HL-60 (cell line): ENCODE results near the gene PNCK.

Source experiments
- DNase-seq, 2 experiments: peaks; one replicate each; pipeline ENCODE4 v3.0.0-alpha.2; 2010 to 2020; ENCODE audit warnings: low read depth in 1 of 2, low spot score in 1 of 2
- H3K27ac ChIP-seq: fragments of 250-450 bp; sonication (Bioruptor Pico); replicated peaks from 2 replicates; pipeline ENCODE4 v1.5.1; 2020; ENCODE audit warnings: mild to moderate bottlenecking, moderate library complexity
- H3K27me3 ChIP-seq: fragments of 250-450 bp; sonication (Bioruptor Pico); 2 replicates; pipeline ENCODE4 v1.5.1; 2021; ENCODE audit warnings: mild to moderate bottlenecking, moderate library complexity; ENCODE audit not compliant: insufficient read depth, poor library complexity, severe bottlenecking
- H3K4me3 ChIP-seq: replicated peaks from 2 replicates; pipeline ENCODE4 v1.5.1; 2011; ENCODE audit warnings: mild to moderate bottlenecking, control low read depth, low read length; ENCODE audit not compliant: insufficient read depth
- CTCF ChIP-seq: IDR thresholded peaks from one replicate; pipeline ENCODE4 v1.5.1; 2011; ENCODE audit warnings: low read length, control low read depth, inconsistent platforms; ENCODE audit not compliant: insufficient read depth
- GABPA ChIP-seq: IDR thresholded peaks from 2 replicates; pipeline ENCODE4 v1.6.1; 2012; ENCODE audit warnings: low read depth
- POLR2AphosphoS5 ChIP-seq: IDR thresholded peaks from 2 replicates; pipeline ENCODE4 v1.6.1; 2012; ENCODE audit warnings: low read depth
- SPI1 ChIP-seq: IDR thresholded peaks from 2 replicates; pipeline ENCODE4 v1.6.1; 2012; ENCODE audit warnings: low read depth, mild to moderate bottlenecking, borderline replicate concordance
- TF ChIP-seq, protein P1 (sequence below): IDR thresholded peaks from 2 replicates; pipeline ENCODE4 v1.6.1; 2012; ENCODE audit warnings: low read depth; ENCODE audit not compliant: insufficient replicate concordance

Gene PNCK

DNA sequence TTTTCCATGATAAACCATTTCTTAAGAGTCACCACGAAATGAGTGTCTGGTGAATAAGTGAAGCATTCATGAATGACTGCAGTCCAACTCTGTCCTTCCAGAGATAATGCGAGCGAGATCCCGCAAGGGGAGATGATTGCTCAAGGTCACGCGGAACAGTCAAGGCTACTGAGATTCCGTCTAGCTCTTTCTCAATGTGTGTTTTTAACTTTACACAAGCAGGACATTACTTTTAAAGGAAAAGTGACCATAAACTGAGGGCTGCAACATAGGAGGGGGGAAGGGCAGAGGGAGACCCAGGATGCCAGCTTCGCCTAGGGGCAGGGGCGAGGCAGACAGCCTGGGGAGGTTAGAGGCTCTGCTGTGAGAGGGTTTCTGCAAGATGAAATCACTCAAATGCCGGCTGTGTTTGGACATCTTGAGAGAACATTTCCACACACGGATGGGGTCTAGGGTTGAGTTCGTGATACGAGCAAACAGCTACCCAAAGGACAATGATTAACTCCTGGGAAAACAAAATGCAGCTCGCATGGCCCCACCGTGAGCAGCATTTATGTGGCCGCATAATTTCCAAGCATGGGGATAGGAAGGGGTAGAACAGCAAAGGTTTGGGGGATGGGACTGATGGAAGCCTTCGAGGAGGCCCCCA lies 50.8 kb downstream of the PNCK start:
- no peak for DNase-seq
- Histone ChIP-seq H3K27me3 (no peaks in the 10 kb centered on the region), H3K4me3 (no peak overlapping the region), H3K27ac (no peak overlapping the region)
- TF ChIP-seq, protein P1, sequence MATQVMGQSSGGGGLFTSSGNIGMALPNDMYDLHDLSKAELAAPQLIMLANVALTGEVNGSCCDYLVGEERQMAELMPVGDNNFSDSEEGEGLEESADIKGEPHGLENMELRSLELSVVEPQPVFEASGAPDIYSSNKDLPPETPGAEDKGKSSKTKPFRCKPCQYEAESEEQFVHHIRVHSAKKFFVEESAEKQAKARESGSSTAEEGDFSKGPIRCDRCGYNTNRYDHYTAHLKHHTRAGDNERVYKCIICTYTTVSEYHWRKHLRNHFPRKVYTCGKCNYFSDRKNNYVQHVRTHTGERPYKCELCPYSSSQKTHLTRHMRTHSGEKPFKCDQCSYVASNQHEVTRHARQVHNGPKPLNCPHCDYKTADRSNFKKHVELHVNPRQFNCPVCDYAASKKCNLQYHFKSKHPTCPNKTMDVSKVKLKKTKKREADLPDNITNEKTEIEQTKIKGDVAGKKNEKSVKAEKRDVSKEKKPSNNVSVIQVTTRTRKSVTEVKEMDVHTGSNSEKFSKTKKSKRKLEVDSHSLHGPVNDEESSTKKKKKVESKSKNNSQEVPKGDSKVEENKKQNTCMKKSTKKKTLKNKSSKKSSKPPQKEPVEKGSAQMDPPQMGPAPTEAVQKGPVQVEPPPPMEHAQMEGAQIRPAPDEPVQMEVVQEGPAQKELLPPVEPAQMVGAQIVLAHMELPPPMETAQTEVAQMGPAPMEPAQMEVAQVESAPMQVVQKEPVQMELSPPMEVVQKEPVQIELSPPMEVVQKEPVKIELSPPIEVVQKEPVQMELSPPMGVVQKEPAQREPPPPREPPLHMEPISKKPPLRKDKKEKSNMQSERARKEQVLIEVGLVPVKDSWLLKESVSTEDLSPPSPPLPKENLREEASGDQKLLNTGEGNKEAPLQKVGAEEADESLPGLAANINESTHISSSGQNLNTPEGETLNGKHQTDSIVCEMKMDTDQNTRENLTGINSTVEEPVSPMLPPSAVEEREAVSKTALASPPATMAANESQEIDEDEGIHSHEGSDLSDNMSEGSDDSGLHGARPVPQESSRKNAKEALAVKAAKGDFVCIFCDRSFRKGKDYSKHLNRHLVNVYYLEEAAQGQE = no peak
- no peak for TF ChIP-seq CTCF
- TF ChIP-seq POLR2AphosphoS5 = no peak
- TF ChIP-seq SPI1 = no peak
- TF ChIP-seq GABPA = no peak

DNA sequence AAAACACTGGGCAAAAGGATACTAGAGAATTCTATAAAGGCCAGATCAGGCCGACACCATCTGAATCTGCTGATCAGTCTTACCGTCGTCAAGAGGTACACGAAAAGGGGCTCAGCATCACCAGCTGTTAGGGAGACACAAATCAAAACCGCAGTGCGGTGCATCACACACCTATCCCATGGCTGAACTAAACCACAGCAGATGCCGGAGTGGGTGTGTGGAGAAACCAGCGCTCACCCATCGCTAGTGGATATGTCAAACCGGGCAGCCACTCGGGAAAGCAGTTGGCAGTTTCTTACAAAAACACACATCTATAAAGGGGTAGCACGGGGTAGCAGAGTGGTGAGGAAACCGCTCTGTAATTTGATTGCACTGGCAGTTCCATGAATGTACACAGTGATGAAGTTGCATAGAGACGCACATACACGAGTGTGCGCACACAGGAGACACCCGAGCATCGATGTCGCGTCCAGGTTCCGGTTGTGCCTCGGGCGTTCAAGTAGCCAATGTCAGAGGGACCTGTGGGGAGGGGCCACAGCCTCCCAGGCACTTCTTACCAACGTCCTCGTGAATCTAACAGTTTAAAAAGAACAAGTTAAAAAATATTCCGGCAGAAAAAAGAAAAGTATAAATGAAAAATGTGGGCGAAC lies 51.5 kb downstream of the PNCK start:
- TF ChIP-seq SPI1 (no peak), CTCF (no peak), POLR2AphosphoS5 (no peak), GABPA (no peak)
- TF ChIP-seq, protein P1 = no peak
- DNase-seq = no peak
- no peak overlapping the region for H3K27ac ChIP-seq
- no peak overlapping the region for H3K4me3 ChIP-seq
- H3K27me3 ChIP-seq = no peaks in the 10 kb centered on the region

DNA sequence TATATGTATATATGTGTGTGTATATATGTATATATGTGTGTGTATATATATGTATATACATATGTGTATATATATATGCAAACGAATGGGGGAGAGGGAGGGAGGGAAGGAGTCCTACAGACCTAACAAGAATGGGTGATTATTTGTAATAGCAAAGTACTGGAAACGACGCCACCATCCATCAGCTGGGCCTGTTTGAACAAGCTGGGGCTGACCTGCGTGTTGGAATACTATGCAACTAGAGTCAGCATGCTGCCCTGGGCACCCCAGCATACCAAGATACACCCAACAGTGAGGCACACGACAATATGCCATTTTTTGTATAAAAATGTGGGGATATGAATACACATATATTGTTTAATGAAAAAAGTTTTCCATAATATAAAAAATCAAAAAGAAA lies 53.0 kb downstream of the PNCK start:
- H3K27me3 ChIP-seq = no peaks in the 10 kb centered on the region
- DNase-seq = no peak
- H3K4me3 ChIP-seq = no peak overlapping the region
- TF ChIP-seq, protein P1 = no peak
- no peak for TF ChIP-seq POLR2AphosphoS5
- H3K27ac ChIP-seq = no peak overlapping the region
